H1 (cell line): Measurements from ENCODE around the gene AFAP1L2. TPM values are rescaled to one million over a fixed set of nuclear protein-coding genes. Genes with fewer than 3 reads are reported as not detected.

Experiments used
- CTCF ChIA-PET: fragments of 300-600 bp; sonication (Branson Sonifier 250); formaldehyde crosslinking; loops from one replicate; lab custom pipeline; 2021; ENCODE audit not compliant: partially characterized antibody; lab: Charles Lee
- POLR2A ChIA-PET: fragments of 300-600 bp; sonication (Branson Sonifier 250); formaldehyde crosslinking; loops from one replicate; lab custom pipeline; 2021; ENCODE audit warnings: inconsistent platforms; ENCODE audit not compliant: partially characterized antibody; lab: Charles Lee
- DNase-seq, 2 experiments: peaks; one replicate each; pipeline versions ENCODE4 v3.0.0 to v3.0.0-alpha.2; 2010 to 2022; ENCODE audit warnings: low spot score in 2 of 2, low read depth in 1 of 2, mixed read lengths in 1 of 2
- FAIRE-seq: peaks from 2 replicates; lab custom pipeline; 2011; peaks lifted over from hg19 to GRCh38; lab: Jason Lieb, UNC
- H2AFZ ChIP-seq: 2 replicates; pipeline ENCODE4 v1.8.1; 2012; ENCODE audit warnings: low read length, inconsistent platforms
- H2AK5ac ChIP-seq: 2 replicates; pipeline ENCODE4 v1.6.1; 2013; ENCODE audit warnings: low read depth, low read length
- H2BK120ac ChIP-seq: replicated peaks from 2 replicates; pipeline ENCODE3; 2013; ENCODE audit warnings: low read depth, low read length, inconsistent platforms
- H2BK12ac ChIP-seq: 2 replicates; pipeline ENCODE4 v1.6.1; 2013; ENCODE audit warnings: low read depth, low read length
- H2BK15ac ChIP-seq: 2 replicates; pipeline ENCODE4 v1.6.1; 2013; ENCODE audit warnings: low read length
- H2BK20ac ChIP-seq: 2 replicates; pipeline ENCODE4 v1.6.1; 2013; ENCODE audit warnings: low read length
- H2BK5ac ChIP-seq: 2 replicates; pipeline ENCODE4 v1.6.1; 2013; ENCODE audit warnings: low read depth, low read length
- H3K14ac ChIP-seq: 2 replicates; pipeline ENCODE4 v1.6.1; 2013; ENCODE audit warnings: inconsistent platforms; ENCODE audit not compliant: insufficient read length
- H3K18ac ChIP-seq: 2 replicates; pipeline ENCODE4 v1.6.1; 2013; ENCODE audit warnings: low read length; ENCODE audit errors: extremely low read depth
- H3K23ac ChIP-seq: 2 replicates; pipeline ENCODE4 v1.6.1; 2013; ENCODE audit warnings: inconsistent platforms; ENCODE audit not compliant: insufficient read length
- H3K23me2 ChIP-seq: 2 replicates; pipeline ENCODE4 v1.6.1; 2013; ENCODE audit warnings: low read depth, low read length
- H3K27ac ChIP-seq: 2 replicates; pipeline ENCODE4 v1.6.1; 2011; ENCODE audit warnings: low read depth, low read length, inconsistent platforms
- H3K27me3 ChIP-seq, 4 experiments: replicated peaks in 1 of 4; 1 replicate in 1 of 4; 2 replicates in 3 of 4; pipeline versions ENCODE4 v1.6.1 to v1.8.1; 2011 to 2013; ENCODE audit warnings: low read length in 3 of 4, mild to moderate bottlenecking in 3 of 4, inconsistent platforms in 2 of 4, mixed read lengths in 2 of 4, moderate library complexity in 1 of 4; ENCODE audit not compliant: control insufficient read depth in 3 of 4, insufficient read depth in 3 of 4; ENCODE audit errors: extremely low read depth in 1 of 4
- H3K36me3 ChIP-seq, 4 experiments: 2 replicates each; pipeline versions ENCODE4 v1.6.1 to v1.8.1; 2011 to 2013; ENCODE audit warnings: mild to moderate bottlenecking in 4 of 4, low read length in 3 of 4, moderate library complexity in 2 of 4, control low read depth in 1 of 4, inconsistent platforms in 1 of 4; ENCODE audit not compliant: insufficient read depth in 4 of 4, control insufficient read depth in 2 of 4
- H3K4ac ChIP-seq: replicated peaks from 2 replicates; pipeline ENCODE3; 2013; ENCODE audit warnings: low read length, low read depth, mixed read lengths, inconsistent platforms; ENCODE audit not compliant: insufficient read length
- H3K4me1 ChIP-seq, 4 experiments: replicated peaks in 1 of 4; 1 replicate in 1 of 4; 2 replicates in 3 of 4; pipeline versions ENCODE4 v1.6.1 to v1.8.1; 2011 to 2013; ENCODE audit warnings: low read length in 3 of 4, inconsistent platforms in 2 of 4, mixed read lengths in 1 of 4; ENCODE audit not compliant: insufficient read depth in 4 of 4, control insufficient read depth in 3 of 4
- H3K4me2 ChIP-seq, 2 experiments: 2 replicates each; pipeline versions ENCODE4 v1.6.1 to v1.8.1; 2011 to 2013; ENCODE audit warnings: low read depth in 2 of 2, low read length in 2 of 2, control low read depth in 1 of 2, inconsistent platforms in 1 of 2, mild to moderate bottlenecking in 1 of 2; ENCODE audit not compliant: insufficient read depth in 1 of 2
- H3K4me3 ChIP-seq, 4 experiments: fragments of 200-600, 300-600 bp in 1 of 4; sonication (generic), shearing (Covaris generic), sonication (Bioruptor Twin) in 1 of 4; 2 replicates each; pipeline versions ENCODE4 v1.5.1 to v1.8.1; 2011 to 2016; ENCODE audit warnings: low read length in 4 of 4, low read depth in 3 of 4, control low read depth in 2 of 4, inconsistent platforms in 2 of 4, mild to moderate bottlenecking in 2 of 4, mixed read lengths in 1 of 4, moderate library complexity in 1 of 4; ENCODE audit not compliant: insufficient read depth in 2 of 4; ENCODE audit errors: extremely low read depth in 1 of 4
- H3K56ac ChIP-seq: replicated peaks from 2 replicates; pipeline ENCODE3; 2013; ENCODE audit warnings: low read depth, mild to moderate bottlenecking, mixed read lengths, low read length, inconsistent platforms; ENCODE audit not compliant: insufficient read length
- H3K79me1 ChIP-seq: 2 replicates; pipeline ENCODE4 v1.6.1; 2013; ENCODE audit warnings: low read depth, low read length, control low read depth
- H3K79me2 ChIP-seq, 2 experiments: 2 replicates each; pipeline versions ENCODE4 v1.6.1 to v1.8.1; 2012 to 2013; ENCODE audit warnings: low read length in 2 of 2, mild to moderate bottlenecking in 2 of 2, inconsistent platforms in 1 of 2; ENCODE audit not compliant: insufficient read depth in 2 of 2, control insufficient read depth in 1 of 2
- H3K9ac ChIP-seq, 4 experiments: replicated peaks in 1 of 4; 1 replicate in 1 of 4; 2 replicates in 3 of 4; pipeline versions ENCODE4 v1.6.1 to v1.8.1; 2011 to 2013; ENCODE audit warnings: low read depth in 3 of 4, low read length in 3 of 4, control low read depth in 2 of 4, mild to moderate bottlenecking in 2 of 4, moderate library complexity in 2 of 4, inconsistent platforms in 1 of 4; ENCODE audit errors: extremely low read depth in 1 of 4
- H3K9me3 ChIP-seq, 2 experiments: 2 replicates each; pipeline versions ENCODE4 v1.6.1 to v1.8.1; 2012 to 2013; ENCODE audit warnings: mild to moderate bottlenecking in 2 of 2, moderate library complexity in 2 of 2, control low read depth in 1 of 2, inconsistent platforms in 1 of 2, low read depth in 1 of 2, low read length in 1 of 2, mixed read lengths in 1 of 2; ENCODE audit not compliant: insufficient read depth in 2 of 2
- H4K20me1 ChIP-seq, 2 experiments: replicated peaks in 1 of 2; 2 replicates each; pipeline versions ENCODE3 to v1.8.1; 2011 to 2013; ENCODE audit warnings: inconsistent platforms in 2 of 2, low read length in 2 of 2, mild to moderate bottlenecking in 1 of 2; ENCODE audit not compliant: insufficient read depth in 2 of 2, control insufficient read depth in 1 of 2
- H4K5ac ChIP-seq: 2 replicates; pipeline ENCODE4 v1.6.1; 2013; ENCODE audit warnings: low read length, low read depth, mixed read lengths, inconsistent platforms; ENCODE audit not compliant: insufficient read length
- H4K8ac ChIP-seq: 2 replicates; pipeline ENCODE4 v1.8.0; 2013; ENCODE audit warnings: mild to moderate bottlenecking, moderate library complexity, low read length, inconsistent platforms; ENCODE audit not compliant: insufficient read depth; ENCODE audit errors: extremely low read depth
- H4K91ac ChIP-seq: replicated peaks from 2 replicates; pipeline ENCODE3; 2013; ENCODE audit warnings: low read length, mixed read lengths, inconsistent platforms; ENCODE audit not compliant: insufficient read length
- CBX8 ChIP-seq: fragments of 300-800, 300-1000 bp; sonication (generic); IDR thresholded peaks from 2 replicates; pipeline ENCODE4 v1.7.1; 2016; ENCODE audit warnings: low read depth, low read length, borderline replicate concordance
- FOSL1 ChIP-seq: IDR thresholded peaks from 2 replicates; pipeline ENCODE4 v1.6.1; 2011; ENCODE audit warnings: mild to moderate bottlenecking, low read depth, low read length, moderate library complexity; ENCODE audit not compliant: insufficient read depth
- JUN ChIP-seq: IDR thresholded peaks from 2 replicates; pipeline ENCODE4 v1.6.1; 2011; ENCODE audit warnings: low read depth, mild to moderate bottlenecking, improper control_type of control experiment, low read length
- MAFK ChIP-seq: IDR thresholded peaks from 2 replicates; pipeline ENCODE4 v1.6.1; 2012; ENCODE audit warnings: low read depth, mild to moderate bottlenecking, improper control_type of control experiment, low read length
- PHF8 ChIP-seq: fragments of 200-600 bp; sonication (generic); conservative IDR thresholded peaks from 2 replicates; pipeline ENCODE4 v1.7.1; 2012; ENCODE audit warnings: low read depth, mild to moderate bottlenecking, inconsistent platforms, low read length, moderate library complexity
- POLR2A ChIP-seq, 2 experiments: IDR thresholded peaks; 1 replicate in 1 of 2; 2 replicates in 1 of 2; pipeline ENCODE4 v1.6.1; 2011; ENCODE audit warnings: low read depth in 2 of 2, low read length in 2 of 2, mild to moderate bottlenecking in 2 of 2; ENCODE audit errors: control extremely low read depth in 1 of 2
- POU5F1 ChIP-seq: IDR thresholded peaks from 2 replicates; pipeline ENCODE4 v1.6.1; 2011; ENCODE audit warnings: low read depth, mild to moderate bottlenecking, low read length, moderate library complexity
- SP1 ChIP-seq: IDR thresholded peaks from 2 replicates; pipeline ENCODE4 v1.6.1; 2011; ENCODE audit warnings: low read depth, low read length
- SRF ChIP-seq: IDR thresholded peaks from 2 replicates; pipeline ENCODE4 v1.6.1; 2011; ENCODE audit warnings: mild to moderate bottlenecking, low read depth, low read length, moderate library complexity
- TAF7 ChIP-seq: optimal IDR thresholded peaks from 2 replicates; pipeline ENCODE3; 2011; ENCODE audit warnings: low read depth, mild to moderate bottlenecking, inconsistent platforms, low read length, moderate library complexity, borderline replicate concordance
- TCF12 ChIP-seq: IDR thresholded peaks from 2 replicates; pipeline ENCODE4 v1.6.1; 2011; ENCODE audit warnings: low read depth, mild to moderate bottlenecking, low read length
- TEAD4 ChIP-seq: IDR thresholded peaks from 2 replicates; pipeline ENCODE4 v1.6.1; 2012; ENCODE audit warnings: low read depth, low read length, inconsistent platforms, mixed read lengths
- WGBS, 2 experiments: shearing (Covaris generic) in 1 of 2; methylation state at CpG; one replicate each; pipeline versions ENCODE4 v1.1.6 to v1.1.7; 2013 to 2015; ENCODE audit warnings: low lambda C conversion rate in 2 of 2, mixed read lengths in 2 of 2, inconsistent platforms in 1 of 2, low coverage in 1 of 2, missing lambda C conversion rate in 1 of 2; ENCODE audit not compliant: insufficient replicate concordance in 2 of 2, insufficient coverage in 1 of 2, insufficient read length in 1 of 2; ENCODE audit errors: extremely low coverage in 1 of 2, missing lambda C conversion rate in 1 of 2; 5-methylcytosine and 5-hydroxymethylcytosine counted together
- polyA plus RNA-seq, 7 experiments: library from polyadenylated mRNA; depleted of rRNA in 3 of 7; stranded (reverse) in 5 of 7; unstranded in 2 of 7; fragments of >200 nt in 5 of 7; fragments of 200-250 nt in 2 of 7; gene quantifications; 1 replicate in 5 of 7; 2 replicates in 1 of 7; 4 replicates in 1 of 7; pipeline versions ENCODE4 v1.2.1 to v1.2.3, GENCODE V29; 2011 to 2013; ENCODE audit warnings: missing spikeins in 2 of 7, mixed read lengths in 2 of 7
- total RNA-seq: library from RNA; stranded (reverse); fragmentation: NEBNext Ultra II Directional; extraction: Animal tissue kit (Norgen Biotek cat#: 25700); gene quantifications from 2 replicates; pipeline ENCODE4 v1.2.1, GENCODE V29; 2021
- TF ChIP-seq, protein P1 (sequence below): IDR thresholded peaks from 2 replicates; pipeline ENCODE4 v1.6.1; 2011; ENCODE audit warnings: low read depth, mild to moderate bottlenecking, low read length; ENCODE audit not compliant: insufficient read depth

The AFAP1L2 gene
- total and polyA plus RNA-seq, 2 of the 8 experiments (the other 6 are each of a cell fraction or from before 2014, with no cell fraction given) = 3.9 to 6.4 TPM

DNA sequence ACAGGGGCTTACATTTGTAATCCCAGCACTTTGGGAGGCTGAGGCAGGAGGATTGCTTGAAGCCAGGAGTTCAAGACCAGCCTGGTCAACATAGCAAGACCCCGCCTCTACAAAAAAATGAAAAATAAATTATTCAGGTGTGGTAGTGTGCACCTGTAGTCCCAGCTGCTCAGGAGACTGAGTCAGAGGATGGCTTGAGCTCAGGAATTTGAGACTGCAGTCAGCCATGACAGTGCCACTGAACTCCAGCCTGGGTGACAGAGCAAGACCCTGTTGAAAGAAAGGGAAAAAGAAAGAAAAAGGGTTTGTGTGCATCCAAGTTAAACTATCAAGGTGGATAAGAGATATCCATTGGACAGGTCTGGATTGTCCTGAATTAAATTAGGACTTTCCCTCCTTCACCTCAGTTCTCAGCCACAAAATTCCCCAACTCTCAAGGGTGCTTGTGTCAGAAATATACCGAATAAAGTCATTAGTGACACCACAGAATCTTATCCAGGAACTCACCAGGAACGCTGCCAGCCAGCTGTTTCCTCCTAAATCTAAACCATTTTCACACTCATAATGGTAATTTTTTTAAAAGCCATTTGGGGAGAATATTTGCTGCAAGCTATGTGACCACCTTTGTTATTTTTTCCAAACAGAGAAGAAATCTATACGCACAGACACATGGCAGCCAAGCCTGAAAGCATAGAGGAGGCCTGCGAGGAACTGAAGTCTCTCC lies 12.0 kb downstream of the AFAP1L2 start:
- H2BK12ac ChIP-seq = no peak overlapping the region
- ChIA-PET CTCF (interaction anchor here (0.7 to 13.0 kb wide), 6 partner anchors 11 to 89 kb away, joined by 3 to 209 read pairs (median 6); no protein-coding TSS in a partner anchor), POLR2A (no interaction called here)
- no peak overlapping the region for H3K23ac ChIP-seq
- H2AK5ac ChIP-seq = no peak overlapping the region
- H2BK5ac ChIP-seq = no peak overlapping the region
- H2BK120ac ChIP-seq = no peak overlapping the region
- no peak overlapping the region for H3K27ac ChIP-seq
- FAIRE-seq = no peak
- H4K91ac ChIP-seq = no peak overlapping the region
- H3K9me3 ChIP-seq = no peaks in the 10 kb centered on the region
- 91% methylated on average over 5 of the region's 5 CpGs; no CpG with 5 or more reads in 1 of the 2 experiments for WGBS, 2 experiments
- no peaks in the 10 kb centered on the region for H3K23me2 ChIP-seq
- H3K4me2 ChIP-seq = no peak overlapping the region
- H4K8ac ChIP-seq = no peak overlapping the region
- no peak overlapping the region for H2AFZ ChIP-seq
- peaks cover 0 to 10% (median 4%) of the 10 kb centered on the region in 4 experiments; a peak in 4 of 7 replicates for H3K4me1 ChIP-seq
- H3K36me3 ChIP-seq = no peaks in the 10 kb centered on the region
- H3K4ac ChIP-seq = no peak overlapping the region
- H3K56ac ChIP-seq = no peak overlapping the region
- no peak overlapping the region for H3K9ac ChIP-seq
- no peak overlapping the region for H2BK15ac ChIP-seq
- no peak overlapping the region for H4K5ac ChIP-seq
- H2BK20ac ChIP-seq = no peak overlapping the region
- H3K79me2 ChIP-seq = no peaks in the 10 kb centered on the region
- no peak overlapping the region for H3K14ac ChIP-seq
- no peaks in the 10 kb centered on the region for H3K79me1 ChIP-seq
- no peak overlapping the region for H3K18ac ChIP-seq
- no peak for DNase-seq
- no peak overlapping the region for H3K4me3 ChIP-seq
- no peaks in the 10 kb centered on the region; a peak in 2 of 7 replicates for H3K27me3 ChIP-seq
- no peaks in the 10 kb centered on the region for H4K20me1 ChIP-seq
- no peak for TF ChIP-seq TEAD4
- no peak for TF ChIP-seq SRF
- TF ChIP-seq, protein P1, sequence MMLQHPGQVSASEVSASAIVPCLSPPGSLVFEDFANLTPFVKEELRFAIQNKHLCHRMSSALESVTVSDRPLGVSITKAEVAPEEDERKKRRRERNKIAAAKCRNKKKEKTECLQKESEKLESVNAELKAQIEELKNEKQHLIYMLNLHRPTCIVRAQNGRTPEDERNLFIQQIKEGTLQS = no peak
- TF ChIP-seq SP1 = no peak
- no peak for TF ChIP-seq MAFK
- no peak for TF ChIP-seq FOSL1
- no peak for TF ChIP-seq POLR2A (IDR thresholded peaks at IDR 0.05; ENCODE audit: control extremely low read depth in 1 of 2, low read depth in 2 of 2, low read length in 2 of 2)
- no peak for TF ChIP-seq POU5F1
- no peak for TF ChIP-seq JUN
- no peak for TF ChIP-seq CBX8
- no peak for TF ChIP-seq TCF12
- no peak for TF ChIP-seq TAF7
- TF ChIP-seq PHF8 = no peak
